ENCODE results near the gene PRKAB2. TPM values are rescaled to one million over a fixed set of nuclear protein-coding genes. Genes with fewer than 3 reads are reported as not detected.

Gene PRKAB2
- total and polyA plus RNA-seq, 2 of the 13 experiments (the other 11 are each of a cell fraction or from before 2014, with no cell fraction given) = 44.0 to 118 TPM

DNA sequence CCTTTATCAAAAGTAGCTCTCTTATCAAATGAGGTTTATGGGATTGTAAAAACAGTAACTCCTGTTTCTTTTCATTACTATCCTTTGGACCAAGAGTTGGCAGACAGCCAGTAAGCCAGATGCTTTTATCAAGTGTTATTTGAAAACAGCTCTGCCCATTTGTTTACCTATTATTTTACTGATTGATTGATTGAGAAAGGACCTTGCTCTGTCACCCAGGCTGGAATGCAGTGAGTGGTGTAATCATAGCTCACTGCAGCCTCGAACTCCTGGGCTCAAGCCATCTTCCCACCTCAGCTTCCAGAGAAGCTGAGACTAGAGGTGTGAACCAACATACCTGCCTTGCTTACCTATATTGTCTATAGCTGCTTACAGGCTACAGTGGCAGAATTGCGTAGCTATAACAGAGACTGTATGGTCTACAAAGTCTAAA, 3.6 kb downstream of the PRKAB2 start (continued):
- TF ChIP-seq, protein P1, sequence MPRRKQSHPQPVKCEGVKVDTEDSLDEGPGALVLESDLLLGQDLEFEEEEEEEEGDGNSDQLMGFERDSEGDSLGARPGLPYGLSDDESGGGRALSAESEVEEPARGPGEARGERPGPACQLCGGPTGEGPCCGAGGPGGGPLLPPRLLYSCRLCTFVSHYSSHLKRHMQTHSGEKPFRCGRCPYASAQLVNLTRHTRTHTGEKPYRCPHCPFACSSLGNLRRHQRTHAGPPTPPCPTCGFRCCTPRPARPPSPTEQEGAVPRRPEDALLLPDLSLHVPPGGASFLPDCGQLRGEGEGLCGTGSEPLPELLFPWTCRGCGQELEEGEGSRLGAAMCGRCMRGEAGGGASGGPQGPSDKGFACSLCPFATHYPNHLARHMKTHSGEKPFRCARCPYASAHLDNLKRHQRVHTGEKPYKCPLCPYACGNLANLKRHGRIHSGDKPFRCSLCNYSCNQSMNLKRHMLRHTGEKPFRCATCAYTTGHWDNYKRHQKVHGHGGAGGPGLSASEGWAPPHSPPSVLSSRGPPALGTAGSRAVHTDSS (CRISPR knock-in tag; conservative IDR thresholded peaks at IDR 0.05) = no peak
- TF ChIP-seq ASH2L (IDR thresholded peaks at IDR 0.05; ENCODE audit: insufficient read length, low read depth, low read length) (peak; percentile 47), HOXA9 (CRISPR knock-in tag; IDR thresholded peaks at IDR 0.05; ENCODE audit: borderline replicate concordance) (no peak), GATA4 (IDR thresholded peaks at IDR 0.05; ENCODE audit: borderline replicate concordance, low read depth) (peak; percentile 41; the same call in 1 of the 2 replicates), FOSL1 (CRISPR knock-in tag; IDR thresholded peaks at IDR 0.05; ENCODE audit: borderline replicate concordance) (no peak), PPARG (CRISPR knock-in tag; conservative IDR thresholded peaks at IDR 0.05) (peak; percentile 39; the same call in 1 of the 2 replicates), REL (CRISPR knock-in tag; conservative IDR thresholded peaks at IDR 0.05) (no peak), NCOR1 (IDR thresholded peaks at IDR 0.05; ENCODE audit: borderline replicate concordance, low read length) (peak; percentile 80; the same call in 1 of the 2 replicates), SMAD3 (CRISPR knock-in tag; IDR thresholded peaks at IDR 0.05) (peak; percentile 66), FOXP1 (IDR thresholded peaks at IDR 0.05) (peak; percentile 58), FOXP1 (CRISPR knock-in tag; IDR thresholded peaks at IDR 0.05) (peak; percentile 91)
- TF ChIP-seq, protein P2, sequence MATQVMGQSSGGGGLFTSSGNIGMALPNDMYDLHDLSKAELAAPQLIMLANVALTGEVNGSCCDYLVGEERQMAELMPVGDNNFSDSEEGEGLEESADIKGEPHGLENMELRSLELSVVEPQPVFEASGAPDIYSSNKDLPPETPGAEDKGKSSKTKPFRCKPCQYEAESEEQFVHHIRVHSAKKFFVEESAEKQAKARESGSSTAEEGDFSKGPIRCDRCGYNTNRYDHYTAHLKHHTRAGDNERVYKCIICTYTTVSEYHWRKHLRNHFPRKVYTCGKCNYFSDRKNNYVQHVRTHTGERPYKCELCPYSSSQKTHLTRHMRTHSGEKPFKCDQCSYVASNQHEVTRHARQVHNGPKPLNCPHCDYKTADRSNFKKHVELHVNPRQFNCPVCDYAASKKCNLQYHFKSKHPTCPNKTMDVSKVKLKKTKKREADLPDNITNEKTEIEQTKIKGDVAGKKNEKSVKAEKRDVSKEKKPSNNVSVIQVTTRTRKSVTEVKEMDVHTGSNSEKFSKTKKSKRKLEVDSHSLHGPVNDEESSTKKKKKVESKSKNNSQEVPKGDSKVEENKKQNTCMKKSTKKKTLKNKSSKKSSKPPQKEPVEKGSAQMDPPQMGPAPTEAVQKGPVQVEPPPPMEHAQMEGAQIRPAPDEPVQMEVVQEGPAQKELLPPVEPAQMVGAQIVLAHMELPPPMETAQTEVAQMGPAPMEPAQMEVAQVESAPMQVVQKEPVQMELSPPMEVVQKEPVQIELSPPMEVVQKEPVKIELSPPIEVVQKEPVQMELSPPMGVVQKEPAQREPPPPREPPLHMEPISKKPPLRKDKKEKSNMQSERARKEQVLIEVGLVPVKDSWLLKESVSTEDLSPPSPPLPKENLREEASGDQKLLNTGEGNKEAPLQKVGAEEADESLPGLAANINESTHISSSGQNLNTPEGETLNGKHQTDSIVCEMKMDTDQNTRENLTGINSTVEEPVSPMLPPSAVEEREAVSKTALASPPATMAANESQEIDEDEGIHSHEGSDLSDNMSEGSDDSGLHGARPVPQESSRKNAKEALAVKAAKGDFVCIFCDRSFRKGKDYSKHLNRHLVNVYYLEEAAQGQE (IDR thresholded peaks at IDR 0.05; ENCODE audit: borderline replicate concordance in 1 of 2, low read depth in 1 of 2, low read length in 2 of 2) = 0 out of 4 replicates have a peak, but pooled peaks of 1 of the 2 experiments have one; percentile 12
- TF ChIP-seq, protein P3, sequence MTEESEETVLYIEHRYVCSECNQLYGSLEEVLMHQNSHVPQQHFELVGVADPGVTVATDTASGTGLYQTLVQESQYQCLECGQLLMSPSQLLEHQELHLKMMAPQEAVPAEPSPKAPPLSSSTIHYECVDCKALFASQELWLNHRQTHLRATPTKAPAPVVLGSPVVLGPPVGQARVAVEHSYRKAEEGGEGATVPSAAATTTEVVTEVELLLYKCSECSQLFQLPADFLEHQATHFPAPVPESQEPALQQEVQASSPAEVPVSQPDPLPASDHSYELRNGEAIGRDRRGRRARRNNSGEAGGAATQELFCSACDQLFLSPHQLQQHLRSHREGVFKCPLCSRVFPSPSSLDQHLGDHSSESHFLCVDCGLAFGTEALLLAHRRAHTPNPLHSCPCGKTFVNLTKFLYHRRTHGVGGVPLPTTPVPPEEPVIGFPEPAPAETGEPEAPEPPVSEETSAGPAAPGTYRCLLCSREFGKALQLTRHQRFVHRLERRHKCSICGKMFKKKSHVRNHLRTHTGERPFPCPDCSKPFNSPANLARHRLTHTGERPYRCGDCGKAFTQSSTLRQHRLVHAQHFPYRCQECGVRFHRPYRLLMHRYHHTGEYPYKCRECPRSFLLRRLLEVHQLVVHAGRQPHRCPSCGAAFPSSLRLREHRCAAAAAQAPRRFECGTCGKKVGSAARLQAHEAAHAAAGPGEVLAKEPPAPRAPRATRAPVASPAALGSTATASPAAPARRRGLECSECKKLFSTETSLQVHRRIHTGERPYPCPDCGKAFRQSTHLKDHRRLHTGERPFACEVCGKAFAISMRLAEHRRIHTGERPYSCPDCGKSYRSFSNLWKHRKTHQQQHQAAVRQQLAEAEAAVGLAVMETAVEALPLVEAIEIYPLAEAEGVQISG (CRISPR knock-in tag; IDR thresholded peaks at IDR 0.05) = peak; percentile 89
- TF ChIP-seq, protein P4, sequence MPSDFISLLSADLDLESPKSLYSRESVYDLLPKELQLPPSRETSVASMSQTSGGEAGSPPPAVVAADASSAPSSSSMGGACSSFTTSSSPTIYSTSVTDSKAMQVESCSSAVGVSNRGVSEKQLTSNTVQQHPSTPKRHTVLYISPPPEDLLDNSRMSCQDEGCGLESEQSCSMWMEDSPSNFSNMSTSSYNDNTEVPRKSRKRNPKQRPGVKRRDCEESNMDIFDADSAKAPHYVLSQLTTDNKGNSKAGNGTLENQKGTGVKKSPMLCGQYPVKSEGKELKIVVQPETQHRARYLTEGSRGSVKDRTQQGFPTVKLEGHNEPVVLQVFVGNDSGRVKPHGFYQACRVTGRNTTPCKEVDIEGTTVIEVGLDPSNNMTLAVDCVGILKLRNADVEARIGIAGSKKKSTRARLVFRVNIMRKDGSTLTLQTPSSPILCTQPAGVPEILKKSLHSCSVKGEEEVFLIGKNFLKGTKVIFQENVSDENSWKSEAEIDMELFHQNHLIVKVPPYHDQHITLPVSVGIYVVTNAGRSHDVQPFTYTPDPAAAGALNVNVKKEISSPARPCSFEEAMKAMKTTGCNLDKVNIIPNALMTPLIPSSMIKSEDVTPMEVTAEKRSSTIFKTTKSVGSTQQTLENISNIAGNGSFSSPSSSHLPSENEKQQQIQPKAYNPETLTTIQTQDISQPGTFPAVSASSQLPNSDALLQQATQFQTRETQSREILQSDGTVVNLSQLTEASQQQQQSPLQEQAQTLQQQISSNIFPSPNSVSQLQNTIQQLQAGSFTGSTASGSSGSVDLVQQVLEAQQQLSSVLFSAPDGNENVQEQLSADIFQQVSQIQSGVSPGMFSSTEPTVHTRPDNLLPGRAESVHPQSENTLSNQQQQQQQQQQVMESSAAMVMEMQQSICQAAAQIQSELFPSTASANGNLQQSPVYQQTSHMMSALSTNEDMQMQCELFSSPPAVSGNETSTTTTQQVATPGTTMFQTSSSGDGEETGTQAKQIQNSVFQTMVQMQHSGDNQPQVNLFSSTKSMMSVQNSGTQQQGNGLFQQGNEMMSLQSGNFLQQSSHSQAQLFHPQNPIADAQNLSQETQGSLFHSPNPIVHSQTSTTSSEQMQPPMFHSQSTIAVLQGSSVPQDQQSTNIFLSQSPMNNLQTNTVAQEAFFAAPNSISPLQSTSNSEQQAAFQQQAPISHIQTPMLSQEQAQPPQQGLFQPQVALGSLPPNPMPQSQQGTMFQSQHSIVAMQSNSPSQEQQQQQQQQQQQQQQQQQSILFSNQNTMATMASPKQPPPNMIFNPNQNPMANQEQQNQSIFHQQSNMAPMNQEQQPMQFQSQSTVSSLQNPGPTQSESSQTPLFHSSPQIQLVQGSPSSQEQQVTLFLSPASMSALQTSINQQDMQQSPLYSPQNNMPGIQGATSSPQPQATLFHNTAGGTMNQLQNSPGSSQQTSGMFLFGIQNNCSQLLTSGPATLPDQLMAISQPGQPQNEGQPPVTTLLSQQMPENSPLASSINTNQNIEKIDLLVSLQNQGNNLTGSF (CRISPR knock-in tag; IDR thresholded peaks at IDR 0.05) = no peak
- TF ChIP-seq, protein P5, sequence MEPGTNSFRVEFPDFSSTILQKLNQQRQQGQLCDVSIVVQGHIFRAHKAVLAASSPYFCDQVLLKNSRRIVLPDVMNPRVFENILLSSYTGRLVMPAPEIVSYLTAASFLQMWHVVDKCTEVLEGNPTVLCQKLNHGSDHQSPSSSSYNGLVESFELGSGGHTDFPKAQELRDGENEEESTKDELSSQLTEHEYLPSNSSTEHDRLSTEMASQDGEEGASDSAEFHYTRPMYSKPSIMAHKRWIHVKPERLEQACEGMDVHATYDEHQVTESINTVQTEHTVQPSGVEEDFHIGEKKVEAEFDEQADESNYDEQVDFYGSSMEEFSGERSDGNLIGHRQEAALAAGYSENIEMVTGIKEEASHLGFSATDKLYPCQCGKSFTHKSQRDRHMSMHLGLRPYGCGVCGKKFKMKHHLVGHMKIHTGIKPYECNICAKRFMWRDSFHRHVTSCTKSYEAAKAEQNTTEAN (CRISPR knock-in tag; conservative IDR thresholded peaks at IDR 0.05) = 0 out of 2 replicates have a peak, but pooled peaks have one; percentile 41
